ENCODE results near the gene SMAP1. TPM values are rescaled to one million over a fixed set of nuclear protein-coding genes. Genes with fewer than 3 reads are reported as not detected.

Gene SMAP1
- total RNA-seq, 1 experiment from 2014 or later: 46.7 TPM

DNA sequence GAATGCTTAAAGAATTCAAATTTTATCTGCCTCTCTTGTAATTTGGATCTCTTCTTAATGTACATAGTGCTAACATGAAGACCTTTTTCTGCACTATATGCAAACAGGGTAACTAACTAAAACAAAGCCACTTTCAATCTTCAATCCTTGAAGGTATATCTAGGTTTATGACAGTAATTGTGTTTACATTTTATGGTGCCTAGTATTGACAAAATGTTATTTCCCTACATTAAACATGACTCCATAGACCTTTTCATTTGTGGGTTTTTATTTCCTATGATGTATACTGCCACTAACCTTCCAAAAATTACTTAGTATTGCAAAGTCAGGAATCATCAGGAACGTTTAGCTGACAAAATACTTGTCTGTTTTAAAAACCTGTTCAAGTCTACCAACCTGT is 193.2 kb downstream of the SMAP1 start:
- in situ Hi-C loops (cut with HindIII; ENCODE audit: low sequenced_read_pairs): no loop called here
- DNase-seq (ENCODE audit: low spot score): no peak

DNA sequence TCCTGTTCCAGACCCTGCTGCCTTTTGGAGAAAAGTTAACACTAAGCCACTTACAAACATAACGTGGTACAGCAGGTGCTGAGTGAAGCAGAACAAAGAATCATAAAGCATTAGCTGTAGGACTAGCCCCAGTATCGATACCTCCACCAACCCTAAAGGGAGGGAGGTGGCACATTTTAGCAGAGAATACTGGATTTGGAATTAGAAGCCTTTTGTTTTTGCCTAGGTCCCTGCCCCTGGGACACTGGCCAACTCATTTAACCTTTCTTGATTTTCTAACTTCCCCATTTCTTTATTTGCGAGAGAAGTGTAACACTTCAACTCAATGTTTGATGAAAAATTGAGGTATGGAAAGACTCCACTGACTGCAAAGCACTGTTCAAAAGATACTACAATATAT is 195.7 kb downstream of the SMAP1 start:
- no peak for DNase-seq (ENCODE audit: low spot score)
- in situ Hi-C loops (cut with HindIII; ENCODE audit: low sequenced_read_pairs): no loop called here

DNA sequence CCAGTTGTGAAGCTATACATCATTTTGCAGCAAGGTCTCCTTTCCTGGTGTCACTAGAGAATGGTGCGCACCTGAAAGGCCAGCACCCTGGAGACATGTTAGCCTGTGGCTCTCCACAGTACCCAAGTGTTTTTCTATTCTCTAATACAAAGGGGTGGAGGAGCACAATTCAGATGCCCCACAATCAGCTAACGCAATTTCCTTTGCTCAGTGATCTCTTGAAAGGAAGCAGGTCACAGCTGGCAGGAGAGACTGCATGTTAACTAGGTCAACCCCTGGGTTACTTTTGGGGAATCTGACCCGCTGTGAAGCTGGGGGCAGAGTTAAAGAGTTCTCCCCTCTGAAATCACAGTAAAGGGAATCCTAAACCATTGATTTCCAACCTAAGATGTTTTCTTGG is 196.7 kb downstream of the SMAP1 start:
- no peak for DNase-seq (ENCODE audit: low spot score)
- in situ Hi-C loops (cut with HindIII; ENCODE audit: low sequenced_read_pairs): no loop called here

DNA sequence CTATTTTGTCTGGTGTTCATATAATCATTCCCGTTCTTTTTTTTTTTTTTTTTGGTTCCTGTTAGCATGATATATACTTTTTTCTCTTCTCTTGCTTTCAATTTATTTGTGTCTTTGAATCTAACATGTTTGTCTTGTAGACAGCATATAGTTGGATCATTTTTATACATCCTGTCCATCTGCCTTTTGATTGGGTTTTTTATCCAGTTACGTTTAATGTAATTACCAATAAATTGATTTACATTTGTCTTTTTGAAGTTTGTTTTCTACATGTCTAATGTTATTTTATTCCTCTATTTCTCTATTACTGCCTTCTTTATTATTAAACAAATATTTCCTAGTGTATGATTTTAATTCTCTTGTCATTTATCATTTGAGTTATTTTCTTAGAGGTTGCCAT is 204.8 kb downstream of the SMAP1 start:
- no peak for DNase-seq (ENCODE audit: low spot score)
- in situ Hi-C loops (cut with HindIII; ENCODE audit: low sequenced_read_pairs): no loop called here

DNA sequence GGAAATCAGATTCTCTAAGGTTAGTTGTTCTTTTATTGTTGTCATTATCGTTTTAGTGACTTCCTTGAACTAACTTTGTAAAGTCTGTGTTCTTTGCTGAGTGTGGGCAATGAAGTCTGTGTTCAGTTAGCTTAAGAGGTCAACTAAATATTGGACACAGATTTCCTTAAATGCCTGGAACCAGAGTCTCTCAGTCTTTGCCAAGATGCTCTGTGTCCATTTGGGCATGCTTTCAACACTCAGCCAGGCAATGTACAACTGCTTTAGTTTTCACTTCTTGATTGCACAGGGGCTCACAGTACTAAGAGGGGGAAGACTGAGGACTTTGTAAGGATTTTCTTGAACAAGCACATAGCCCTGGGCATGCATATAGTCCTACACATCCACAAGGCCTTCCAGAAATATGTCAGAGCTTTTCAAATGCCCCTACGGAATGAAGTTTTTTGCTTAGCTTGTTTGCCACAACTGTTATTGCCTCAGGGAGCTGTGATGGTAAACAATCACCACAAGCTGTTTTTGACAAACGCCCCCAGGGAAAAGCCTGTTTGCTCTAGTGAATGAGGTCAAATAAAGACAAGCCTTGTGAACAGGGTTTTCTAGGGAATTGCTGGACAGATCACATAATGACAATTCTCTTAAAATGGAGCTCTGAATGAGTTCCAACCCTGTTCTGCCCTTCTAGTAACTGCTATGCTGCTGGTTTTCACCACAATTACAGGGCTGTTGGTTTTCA is 206.7 kb downstream of the SMAP1 start:
- in situ Hi-C loops (cut with HindIII; ENCODE audit: low sequenced_read_pairs): no loop called here
- DNase-seq (ENCODE audit: low spot score): no peak

DNA sequence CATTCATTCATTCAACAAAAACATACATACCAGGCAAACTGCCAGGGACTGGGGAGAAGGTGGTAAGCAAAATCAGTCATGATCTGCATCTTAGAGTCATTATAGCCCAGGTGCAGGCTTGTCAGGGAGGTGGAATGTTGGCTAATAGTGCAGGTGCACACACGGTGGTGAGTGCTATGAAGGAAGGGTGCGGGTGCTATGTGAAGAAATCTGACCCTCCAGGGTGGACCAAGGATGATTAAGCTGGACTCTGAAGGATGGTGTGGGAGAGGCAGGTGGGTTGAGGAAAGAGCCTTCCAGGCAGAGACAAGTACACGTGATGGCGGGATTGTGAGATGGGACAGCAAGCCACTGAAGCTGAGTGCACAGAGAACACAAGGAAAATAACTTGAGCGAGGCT is 211.8 kb downstream of the SMAP1 start:
- in situ Hi-C loops (cut with HindIII; ENCODE audit: low sequenced_read_pairs): loop anchor here (25.0 kb wide), 1 partner anchor 167 kb away; no protein-coding TSS in a partner anchor
- DNase-seq (ENCODE audit: low spot score): no peak

DNA sequence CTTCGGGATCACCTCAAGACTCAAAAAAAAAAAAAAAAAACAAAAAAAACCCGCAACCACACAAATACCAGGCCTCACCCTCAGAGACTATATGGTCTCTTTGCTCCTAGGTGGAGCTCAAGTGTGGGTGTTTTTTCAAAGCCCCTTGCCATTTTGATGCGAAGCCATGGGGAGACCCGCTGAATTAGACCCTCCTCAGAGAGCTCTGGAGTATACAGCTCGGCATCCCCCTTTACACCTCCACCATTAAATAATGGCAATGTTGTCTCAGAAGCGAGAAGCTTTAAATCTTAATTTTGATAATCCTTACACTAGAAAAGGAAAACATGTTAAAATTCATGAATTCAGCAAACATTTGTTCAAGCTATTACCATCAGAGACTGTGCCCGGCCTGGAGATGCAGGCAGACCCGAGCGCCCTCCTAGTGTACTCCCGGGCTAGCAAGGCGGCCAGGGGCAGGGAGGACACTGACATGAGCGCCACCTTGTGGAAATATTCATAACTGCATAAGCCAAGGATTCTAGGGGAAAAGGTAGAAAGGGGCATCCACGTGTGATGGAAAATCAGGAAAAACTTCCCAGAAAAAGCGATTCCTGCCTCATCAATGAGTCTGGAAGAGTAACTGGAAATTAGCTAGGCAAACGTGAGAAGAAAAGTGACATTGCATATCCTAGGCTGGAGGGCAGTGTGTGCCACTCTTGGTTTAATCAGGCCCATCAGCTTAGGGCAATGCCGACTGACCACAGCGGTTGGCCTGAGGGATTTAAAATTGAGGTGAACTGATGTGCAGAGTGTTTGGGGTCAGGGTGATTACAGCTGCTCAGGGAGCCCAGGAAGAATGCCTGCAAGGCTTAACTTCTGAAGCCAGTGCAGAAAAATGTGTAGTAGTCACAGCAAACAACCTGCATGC is 216.6 kb downstream of the SMAP1 start:
- in situ Hi-C loops (cut with HindIII; ENCODE audit: low sequenced_read_pairs): loop anchor here (25.0 kb wide), 1 partner anchor 172 kb away; no protein-coding TSS in a partner anchor
- DNase-seq (ENCODE audit: low spot score): peak; percentile 71

DNA sequence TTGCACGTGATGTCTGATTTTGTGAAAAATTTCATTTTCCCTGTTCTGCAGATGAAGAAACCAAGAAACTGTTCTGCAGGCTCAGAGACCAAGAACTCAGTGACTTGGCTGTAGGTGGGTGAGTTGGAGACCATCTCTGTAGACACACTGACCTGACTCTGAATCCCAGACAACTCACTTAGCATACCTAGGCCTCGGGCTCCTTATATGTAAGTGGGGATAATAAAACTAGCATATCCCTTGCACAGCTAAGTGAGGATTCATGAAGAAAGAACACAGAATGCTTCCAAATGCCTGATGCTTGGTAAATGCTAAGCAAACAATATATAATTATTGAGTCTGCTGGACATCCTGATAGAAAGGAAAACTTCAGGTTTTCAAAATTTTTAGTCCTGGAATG is 218.4 kb downstream of the SMAP1 start:
- no peak for DNase-seq (ENCODE audit: low spot score)
- in situ Hi-C loops (cut with HindIII; ENCODE audit: low sequenced_read_pairs): loop anchor here (25.0 kb wide), 1 partner anchor 174 kb away; no protein-coding TSS in a partner anchor

DNA sequence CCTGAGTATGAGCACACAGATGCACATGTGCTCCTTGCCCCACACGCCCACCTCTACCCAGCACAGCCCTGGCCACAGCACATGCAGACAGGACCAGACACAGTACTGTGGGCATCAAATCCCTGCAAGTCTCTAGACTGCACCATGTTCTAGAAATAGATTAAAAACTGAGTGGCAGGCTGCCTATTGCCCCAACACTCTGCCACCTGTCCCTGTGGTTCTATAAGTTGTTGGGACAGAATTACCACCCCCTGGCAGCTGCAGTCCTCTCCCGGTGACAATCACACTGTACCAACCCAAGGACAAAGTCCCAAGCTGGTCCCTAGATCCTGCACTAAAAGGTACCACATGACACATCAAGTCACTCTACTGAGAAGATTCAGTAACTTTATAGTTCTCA is 219.0 kb downstream of the SMAP1 start:
- no peak for DNase-seq (ENCODE audit: low spot score)
- in situ Hi-C loops (cut with HindIII; ENCODE audit: low sequenced_read_pairs): loop anchor here (25.0 kb wide), 1 partner anchor 174 kb away; no protein-coding TSS in a partner anchor

DNA sequence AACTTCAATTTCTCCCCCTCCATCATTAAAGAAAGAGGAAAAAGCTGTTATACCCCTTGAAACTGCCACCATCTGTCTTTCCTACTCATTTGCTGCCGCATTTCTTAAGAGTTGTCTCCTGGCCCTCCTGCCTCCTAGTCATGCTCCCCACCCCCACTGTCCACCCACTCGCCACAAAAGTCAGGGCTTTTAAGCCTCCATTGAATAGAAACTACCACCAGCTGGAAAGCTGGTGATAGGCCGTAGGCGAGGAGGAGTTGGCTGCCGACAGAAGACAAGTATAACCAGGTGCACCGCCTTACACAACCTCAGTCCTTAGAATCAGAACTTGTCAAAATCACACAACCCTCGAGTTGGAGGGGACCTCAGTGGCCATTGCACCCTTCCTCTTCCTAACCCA is 221.6 kb downstream of the SMAP1 start:
- in situ Hi-C loops (cut with HindIII; ENCODE audit: low sequenced_read_pairs): loop anchor here (25.0 kb wide), 1 partner anchor 177 kb away; no protein-coding TSS in a partner anchor
- no peak for DNase-seq (ENCODE audit: low spot score)

DNA sequence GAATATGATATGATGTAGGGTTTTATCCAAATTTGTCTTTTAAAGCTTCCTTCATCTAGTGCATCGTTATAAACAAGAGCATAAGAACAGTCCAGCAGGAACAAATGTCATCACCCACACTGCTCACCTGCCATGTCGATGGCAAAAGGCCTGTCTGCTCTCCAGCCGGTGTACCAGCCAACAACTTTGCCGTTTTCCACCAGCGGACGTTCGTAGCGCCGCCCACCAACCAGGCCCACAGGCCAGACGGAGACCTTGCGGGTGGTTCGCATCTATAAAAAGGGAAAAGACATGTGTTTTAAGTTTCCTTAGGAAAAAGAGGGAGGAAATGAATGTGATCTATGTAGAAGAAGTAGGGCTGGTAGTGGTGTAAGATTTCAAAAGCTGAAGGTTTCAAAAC is 226.3 kb downstream of the SMAP1 start:
- in situ Hi-C loops (cut with HindIII; ENCODE audit: low sequenced_read_pairs): loop anchor here (25.0 kb wide), 1 partner anchor 182 kb away; no protein-coding TSS in a partner anchor
- DNase-seq (ENCODE audit: low spot score): peak; percentile 70

DNA sequence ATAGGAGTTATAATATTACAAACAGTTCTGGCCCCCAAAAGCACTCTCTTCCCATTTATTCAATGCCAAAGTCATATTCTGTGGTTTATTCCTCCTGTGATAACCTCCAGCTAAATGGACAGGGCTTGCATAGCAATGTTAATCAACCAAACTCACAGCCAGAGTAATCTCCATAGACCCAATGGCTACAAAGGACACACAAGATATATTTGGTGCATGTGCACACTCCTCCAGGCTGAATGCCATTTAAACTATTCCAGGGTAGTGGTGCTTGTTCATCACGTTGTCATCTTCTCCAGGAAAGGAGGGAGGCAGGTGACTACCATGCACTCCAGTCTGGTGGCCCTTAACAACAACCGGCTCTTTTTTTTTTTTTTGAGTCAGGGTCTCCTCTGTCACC is 232.4 kb downstream of the SMAP1 start:
- in situ Hi-C loops (cut with HindIII; ENCODE audit: low sequenced_read_pairs): no loop called here
- DNase-seq (ENCODE audit: low spot score): no peak

DNA sequence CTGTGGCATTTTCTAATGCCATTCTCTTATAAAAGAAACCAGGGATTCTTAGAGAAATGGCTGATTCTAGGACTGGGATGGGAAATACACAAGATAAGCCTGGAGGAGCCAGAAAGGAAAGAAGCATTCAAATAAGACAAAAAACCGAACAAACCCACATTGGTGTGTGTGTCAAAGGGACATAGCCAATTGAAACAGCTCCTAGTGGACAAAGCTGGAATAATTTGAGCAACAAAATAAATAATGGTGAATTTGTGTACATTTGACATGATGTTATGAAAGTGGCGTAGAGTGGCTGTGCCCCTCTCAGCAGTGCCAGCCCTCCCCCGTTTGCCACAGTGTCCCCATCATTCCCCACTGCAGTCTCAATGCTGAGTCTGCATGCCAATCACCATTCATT is 233.6 kb downstream of the SMAP1 start:
- no peak for DNase-seq (ENCODE audit: low spot score)
- in situ Hi-C loops (cut with HindIII; ENCODE audit: low sequenced_read_pairs): no loop called here

DNA sequence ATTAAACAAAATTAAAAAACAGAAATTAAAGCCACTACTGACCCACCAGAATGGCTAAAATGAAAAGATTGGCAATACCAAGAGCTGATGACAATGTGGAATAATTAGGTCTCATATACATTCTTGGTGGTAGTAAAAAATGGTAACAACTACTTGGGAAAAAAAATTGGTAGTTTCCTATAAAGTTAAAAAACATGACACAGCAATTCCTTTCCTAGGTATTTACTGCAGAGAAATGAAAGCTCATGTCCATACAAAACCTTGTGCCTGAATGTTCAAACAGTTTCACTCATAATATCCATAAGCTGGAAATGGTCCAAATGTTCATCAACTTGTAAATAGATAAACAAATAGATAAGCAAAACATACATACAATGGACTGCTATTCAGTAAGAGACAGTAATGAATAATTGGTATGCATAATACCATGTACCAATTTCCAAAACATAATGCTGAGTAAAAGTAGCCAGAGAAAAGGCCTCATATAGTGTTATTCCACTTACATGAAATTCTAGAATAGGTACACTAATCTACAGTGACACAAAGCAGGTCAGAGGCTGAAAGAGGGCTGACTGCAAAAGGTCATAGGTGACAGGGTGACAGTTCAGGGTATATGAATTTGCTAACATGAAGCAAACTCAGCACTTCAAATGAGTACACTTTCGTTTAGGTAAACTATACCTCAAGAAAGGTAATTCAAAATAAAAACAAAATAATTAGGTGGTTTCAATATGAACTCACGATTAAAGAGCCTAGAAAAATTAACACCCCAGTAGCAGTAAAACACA is 236.2 kb downstream of the SMAP1 start:
- in situ Hi-C loops (cut with HindIII; ENCODE audit: low sequenced_read_pairs): no loop called here
- no peak for DNase-seq (ENCODE audit: low spot score)

DNA sequence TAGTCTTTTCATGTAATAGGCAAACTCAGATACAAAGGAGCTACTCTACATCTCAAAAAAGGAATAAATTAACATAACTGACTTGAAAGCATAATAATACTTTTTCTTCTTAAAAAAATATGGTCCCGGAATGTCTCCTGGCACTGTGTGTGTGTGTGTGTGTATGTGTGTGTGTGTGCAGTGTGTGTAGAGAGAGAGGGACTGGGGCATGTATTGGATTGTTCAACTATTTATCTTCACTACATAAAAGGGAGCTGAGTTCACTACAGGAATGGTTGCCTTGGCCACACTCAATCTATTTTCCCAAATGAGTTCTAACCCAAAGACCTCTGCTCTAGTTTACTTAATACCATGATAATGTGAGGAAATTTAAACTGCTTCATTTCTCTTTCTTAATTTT is 238.1 kb downstream of the SMAP1 start:
- in situ Hi-C loops (cut with HindIII; ENCODE audit: low sequenced_read_pairs): no loop called here
- no peak for DNase-seq (ENCODE audit: low spot score)

Other genes with a start within 250 kb of the SMAP1 start
- 19.1 and 23.8 TPM in 2 replicates for gene SDHAF4, start 101.0 kb upstream of the SMAP1 start, total RNA-seq (2014; rRNA removed; shearing (Covaris generic))

All from G401 (cell line).